Bronchial epithelial cell (primary cell): ENCODE results near the gene SECTM1. TPM values are rescaled to one million over a fixed set of nuclear protein-coding genes. Genes with fewer than 3 reads are reported as not detected.

Experiments used
- DNase-seq: peaks from one replicate; pipeline ENCODE4 v3.0.0-alpha.2; 2010; ENCODE audit warnings: low read depth
- FAIRE-seq: peaks from 2 replicates; lab custom pipeline; 2011; peaks lifted over from hg19 to GRCh38; lab: Jason Lieb, UNC
- H3K27me3 ChIP-seq: 2 replicates; pipeline ENCODE4 v1.5.1; 2011; ENCODE audit warnings: low read length; ENCODE audit not compliant: control insufficient read depth, insufficient read depth
- H3K36me3 ChIP-seq: 2 replicates; pipeline ENCODE4 v1.5.1; 2011; ENCODE audit warnings: low read length; ENCODE audit not compliant: control insufficient read depth, insufficient read depth
- H3K4me3 ChIP-seq: 2 replicates; pipeline ENCODE4 v1.5.1; 2011; ENCODE audit warnings: mild to moderate bottlenecking, low read depth, low read length, control low read depth
- CTCF ChIP-seq: IDR thresholded peaks from 2 replicates; pipeline ENCODE4 v1.5.1; 2011; ENCODE audit warnings: mild to moderate bottlenecking, moderate library complexity, low read length, control low read depth, inconsistent platforms; ENCODE audit not compliant: insufficient read depth, severe bottlenecking
- total RNA-seq: library from RNA; depleted of rRNA; stranded (reverse); fragments of >200 nt; gene quantifications from 2 replicates; pipeline ENCODE4 v1.2.1, GENCODE V29; 2014

Gene SECTM1
- total RNA-seq, 1 donor from 2014 or later = 3.7 TPM

- DNase-seq (peak; percentile 55), FAIRE-seq (no peak)
- no peak for TF ChIP-seq CTCF
- no peaks in the 10 kb centered on the region for H3K27me3 ChIP-seq
- no peak overlapping the region for H3K4me3 ChIP-seq
- H3K36me3 ChIP-seq = no peaks in the 10 kb centered on the region
Observed at GRCh38 chr17:82301916-82302567, 31.5 kb downstream of the SECTM1 start.

GRCh38 chr17:82301300-82301915 is 32.2 kb downstream of the SECTM1 start:
- TF ChIP-seq CTCF = no peak
- H3K36me3 ChIP-seq = no peaks in the 10 kb centered on the region
- no peak for DNase-seq
- H3K4me3 ChIP-seq = no peak overlapping the region
- FAIRE-seq = no peak
- no peaks in the 10 kb centered on the region for H3K27me3 ChIP-seq

GRCh38 chr17:82300707-82301270 is 32.8 kb downstream of the SECTM1 start:
- DNase-seq = no peak
- Histone ChIP-seq H3K27me3 (no peaks in the 10 kb centered on the region), H3K36me3 (no peaks in the 10 kb centered on the region), H3K4me3 (no peak overlapping the region)
- FAIRE-seq = no peak
- peak; percentile 78 for TF ChIP-seq CTCF

- DNase-seq (no peak), FAIRE-seq (no peak)
- H3K36me3 ChIP-seq = no peaks in the 10 kb centered on the region
- TF ChIP-seq CTCF = no peak
- H3K27me3 ChIP-seq = no peaks in the 10 kb centered on the region
- no peak overlapping the region for H3K4me3 ChIP-seq
Observed at GRCh38 chr17:82300228-82300627, 33.3 kb downstream of the SECTM1 start.

- no peak for FAIRE-seq
- Histone ChIP-seq H3K27me3 (no peaks in the 10 kb centered on the region), H3K4me3 (no peak overlapping the region), H3K36me3 (no peaks in the 10 kb centered on the region)
- no peak for DNase-seq
- no peak for TF ChIP-seq CTCF
Observed at GRCh38 chr17:82299452-82299851, 34.1 kb downstream of the SECTM1 start.
